SIG-M5 (cell line): ENCODE measurements around the gene USP40.

Source experiments
- DNase-seq: peaks from one replicate; lab custom pipeline; 2025; lab: John Stamatoyannopoulos, UW

The USP40 gene

DNA sequence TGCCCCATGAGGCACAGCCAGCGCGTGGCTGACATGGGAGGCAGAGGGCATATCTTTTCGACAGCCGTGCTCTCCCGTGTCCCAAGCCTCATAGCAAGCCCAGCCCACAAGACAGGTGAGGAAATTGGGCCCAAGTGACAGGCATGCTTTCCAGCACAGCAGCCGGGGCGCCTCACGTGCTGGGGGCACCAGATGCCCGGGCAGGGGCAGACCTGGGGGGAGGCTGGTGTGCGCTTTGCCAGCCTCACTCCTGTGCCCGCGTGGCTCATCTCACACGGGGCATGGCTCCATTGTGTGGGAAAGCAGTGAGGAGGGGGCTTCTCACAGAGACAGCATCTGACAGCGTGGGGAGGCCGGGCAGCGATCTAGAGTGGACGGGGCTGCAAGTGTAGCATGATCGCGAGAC, 93.2 kb downstream of the USP40 start:
- DNase-seq = no peak

DNA sequence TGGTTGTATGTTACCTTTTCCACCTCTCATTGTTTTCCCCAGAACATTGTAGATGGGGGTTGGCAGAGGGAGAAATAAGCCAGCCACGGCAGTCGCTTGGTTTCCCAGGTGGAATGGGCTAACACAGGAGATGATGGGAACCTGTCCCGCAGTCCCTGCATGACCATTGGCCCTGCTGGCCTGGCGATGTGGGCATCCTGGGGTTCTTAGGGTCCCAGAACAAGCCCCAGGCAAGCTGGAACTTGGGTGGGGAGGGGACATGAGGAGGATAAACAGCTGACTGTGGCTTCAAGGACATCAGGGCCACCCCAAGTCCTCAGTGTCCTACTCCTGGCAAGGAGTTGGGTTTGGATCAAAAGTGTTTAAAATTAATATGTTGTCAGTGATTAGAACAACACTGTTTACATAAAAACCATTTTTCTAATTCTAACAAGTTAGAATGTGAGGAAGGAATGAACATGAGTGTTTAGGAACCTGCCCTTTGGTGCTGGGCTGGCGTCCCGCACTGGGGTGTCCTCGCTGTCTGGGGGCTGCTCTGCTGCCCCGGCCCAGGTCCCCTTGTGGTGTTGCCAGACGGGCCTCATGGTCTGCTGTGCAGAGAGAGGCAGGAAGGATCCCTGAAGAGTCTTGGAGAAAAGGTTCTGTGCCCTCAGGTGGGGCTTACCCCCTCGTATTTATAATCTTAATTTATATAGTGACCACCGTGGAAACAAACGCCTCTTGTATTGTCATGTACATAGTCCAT, 95.1 kb downstream of the USP40 start:
- no peak for DNase-seq

- DNase-seq = no peak
These were observed 95.7 kb downstream of the USP40 start for GRCh38 chr2:233470839-233471238.

- DNase-seq = no peak
These were observed 96.4 kb downstream of the USP40 start for GRCh38 chr2:233470011-233470687.

- DNase-seq = no peak
These were observed 97.1 kb downstream of the USP40 start for GRCh38 chr2:233469261-233470010.

DNA sequence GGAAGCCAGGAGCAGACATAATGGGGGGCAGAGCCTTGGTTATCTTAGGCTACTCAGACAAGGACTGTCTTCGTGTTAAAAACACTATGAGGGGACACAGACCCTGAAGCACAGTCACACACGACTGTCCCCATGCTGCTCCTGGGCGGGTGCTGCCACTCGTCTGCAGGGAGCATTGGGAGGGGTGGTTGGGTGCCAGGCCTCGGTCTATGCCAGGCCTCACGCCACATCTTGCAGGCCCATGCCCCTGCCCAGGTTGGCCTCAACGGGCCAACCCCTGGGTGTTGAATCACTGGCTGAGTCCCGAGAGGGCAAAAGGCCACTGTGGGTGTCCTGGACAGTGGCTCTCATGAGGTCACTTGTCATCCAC, 97.9 kb downstream of the USP40 start:
- no peak for DNase-seq

DNA sequence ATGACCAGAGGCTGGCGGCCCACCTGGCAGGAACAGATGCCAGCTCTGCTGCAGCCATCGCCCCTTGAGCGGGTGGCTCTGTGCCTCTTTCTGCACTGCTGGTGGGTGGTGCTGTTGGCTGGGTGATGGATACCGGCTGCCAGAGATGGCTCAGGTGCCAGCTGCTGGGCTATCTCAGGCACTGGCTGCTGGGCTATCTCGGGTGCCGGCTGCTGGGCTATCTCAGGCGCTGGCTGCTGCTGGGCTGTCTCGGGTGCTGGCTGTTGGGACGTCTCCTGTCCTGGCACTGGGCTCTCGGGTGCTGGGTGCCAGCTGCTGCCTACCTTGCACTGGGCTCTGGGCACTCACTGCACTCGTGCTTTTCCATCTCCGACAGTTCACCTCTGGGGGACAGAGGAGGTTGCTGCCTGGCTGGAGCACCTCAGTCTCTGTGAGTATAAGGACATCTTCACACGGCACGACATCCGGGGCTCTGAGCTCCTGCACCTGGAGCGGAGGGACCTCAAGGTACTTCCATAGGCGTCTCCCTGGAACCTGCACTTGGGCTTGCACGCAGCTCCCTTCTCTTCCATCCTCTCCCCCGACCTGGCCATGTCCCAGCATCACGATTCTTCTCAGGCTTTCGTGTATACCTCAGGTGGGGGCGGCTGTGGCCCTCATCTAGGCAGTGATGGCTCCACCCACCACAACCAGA, 98.4 kb downstream of the USP40 start:
- DNase-seq = no peak

GRCh38 chr2:233466991-233467603, 99.5 kb downstream of the USP40 start:
- no peak for DNase-seq

- DNase-seq = no peak
These were observed 101.9 kb downstream of the USP40 start for GRCh38 chr2:233464531-233465240.

DNA sequence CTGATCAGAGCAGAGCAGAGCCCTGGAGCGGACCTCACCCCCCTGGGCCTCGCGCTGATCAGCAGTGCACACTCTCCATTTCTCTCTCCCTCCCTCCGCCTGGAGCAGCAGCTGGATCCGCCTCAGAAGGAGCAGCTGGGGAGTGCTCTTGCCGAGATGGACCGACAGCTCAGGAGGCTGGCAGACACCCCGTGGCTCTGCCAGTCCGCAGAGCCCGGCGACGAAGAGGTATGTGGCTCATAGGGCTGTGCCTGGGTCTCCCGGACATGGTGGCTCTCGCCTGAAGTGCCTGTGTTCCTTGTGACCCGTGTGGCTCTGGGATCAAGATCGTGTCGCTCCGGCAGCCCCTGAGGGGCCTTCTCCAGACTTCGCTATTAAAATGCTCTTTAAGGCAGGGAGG, 102.5 kb downstream of the USP40 start:
- no peak for DNase-seq

- DNase-seq = no peak
These were observed 103.0 kb downstream of the USP40 start for GRCh38 chr2:233463586-233463985.

- DNase-seq = no peak
These were observed 103.6 kb downstream of the USP40 start for GRCh38 chr2:233462826-233463470.

- DNase-seq = no peak
These were observed 104.3 kb downstream of the USP40 start for GRCh38 chr2:233462202-233462785.

- DNase-seq = no peak
These were observed 105.1 kb downstream of the USP40 start for GRCh38 chr2:233461481-233461891.

DNA sequence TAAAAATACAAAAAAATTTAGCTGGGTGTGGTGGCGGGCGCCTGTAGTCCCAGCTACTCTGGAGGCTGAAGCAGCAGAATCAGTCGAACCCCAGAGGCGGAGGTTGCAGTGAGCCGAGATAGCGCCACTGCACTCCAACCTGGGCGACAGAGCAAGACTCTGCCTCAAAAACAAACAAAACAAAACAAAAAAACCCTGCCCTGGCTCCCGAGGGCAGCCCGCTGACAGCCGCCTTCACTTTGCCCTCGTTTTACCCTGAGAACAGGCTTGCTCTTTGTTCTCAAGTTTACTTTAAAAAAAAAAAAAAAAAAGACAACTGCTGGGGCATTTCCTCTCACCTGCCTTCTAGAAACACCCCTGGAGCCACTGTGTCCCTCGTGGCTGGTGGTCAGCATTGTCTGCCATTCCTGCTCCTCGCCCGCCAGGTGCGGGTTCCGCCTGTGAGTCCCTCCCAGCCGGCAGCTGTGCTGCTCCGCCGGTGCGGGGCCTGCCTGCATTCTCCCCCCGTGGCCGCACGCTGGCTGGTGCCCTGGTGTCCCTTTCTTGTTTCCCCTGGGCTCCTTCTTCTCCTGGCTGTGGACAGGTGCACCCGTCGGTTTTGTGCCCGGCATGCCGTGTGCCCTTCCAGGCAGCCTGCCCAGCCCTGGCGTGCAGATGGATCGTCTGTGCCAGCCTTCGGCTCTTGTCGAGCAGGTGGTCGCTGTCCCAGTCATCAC, 105.7 kb downstream of the USP40 start:
- DNase-seq = no peak

DNA sequence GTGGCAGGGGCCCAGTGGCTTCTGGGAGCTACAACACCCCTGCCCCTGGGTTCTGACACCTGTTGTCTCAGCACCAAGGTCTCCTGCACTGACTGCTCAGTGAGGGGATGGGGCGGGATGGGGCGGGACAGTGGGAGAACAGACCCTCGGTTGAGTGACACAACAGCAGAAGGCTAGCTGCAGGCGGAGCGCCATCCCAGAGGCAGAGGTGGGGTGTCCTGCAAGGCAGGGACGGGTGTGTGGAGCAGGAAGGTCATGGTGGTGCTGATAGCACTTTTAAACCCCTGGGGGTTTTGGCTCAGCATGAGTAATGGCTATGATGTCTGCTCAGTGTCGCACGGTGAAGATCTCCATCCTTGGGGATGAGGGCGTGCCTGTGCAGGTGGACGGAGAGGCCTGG, 107.2 kb downstream of the USP40 start:
- no peak for DNase-seq

- DNase-seq = no peak
These were observed 107.8 kb downstream of the USP40 start for GRCh38 chr2:233458826-233459225.

DNA sequence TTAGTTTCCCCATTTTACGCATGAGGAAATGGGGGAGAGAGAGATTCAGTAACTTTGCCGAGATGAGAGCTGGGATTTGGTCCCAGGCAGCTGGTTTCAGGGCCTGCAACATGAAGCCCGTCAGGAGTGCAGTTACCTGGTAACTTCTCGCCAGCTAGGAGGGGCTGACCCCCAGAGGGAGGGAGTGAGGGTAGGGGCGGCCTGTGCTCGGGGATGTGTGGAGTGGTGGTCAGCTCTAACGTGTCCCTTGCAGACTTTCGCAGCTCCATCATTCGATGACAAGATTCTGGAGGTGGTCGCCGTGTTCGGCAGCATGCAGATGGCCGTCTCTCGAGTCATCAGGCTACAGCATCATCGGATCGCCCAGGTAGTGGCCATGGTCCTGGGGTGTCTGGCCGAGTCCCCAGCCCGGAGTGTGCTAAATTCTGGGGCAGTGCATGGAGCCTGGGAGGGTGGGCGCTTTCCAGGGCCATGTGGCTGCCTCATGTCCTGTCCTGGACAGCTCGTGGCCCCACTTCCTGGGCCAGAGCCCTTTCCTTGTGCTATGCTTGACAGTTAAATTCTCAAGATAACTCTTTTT, 108.5 kb downstream of the USP40 start:
- no peak for DNase-seq

GRCh38 chr2:233457356-233457755, 109.2 kb downstream of the USP40 start:
- DNase-seq = no peak
